GM23338 (cell line): ENCODE results near the gene EMCN. TPM values are rescaled to one million over a fixed set of nuclear protein-coding genes. Genes with fewer than 3 reads are reported as not detected.
A peak's percentile ranks its signal among the peaks of the same experiment; 100 is the strongest.

Experiments
- ATAC-seq: fragments of 200-7000 bp; cut with Tn5 transposase; 3 replicates; pipeline ENCODE4 v1.9.1; 2020
- DNase-seq: peaks from one replicate; pipeline ENCODE4 v3.0.0-alpha.2; 2015; ENCODE audit warnings: low spot score
- H2AFZ ChIP-seq: fragments of 200-600 bp; sonication (generic); 2 replicates; pipeline ENCODE4 v1.8.0; 2016; ENCODE audit warnings: antibody characterized with exemption, mild to moderate bottlenecking, moderate library complexity
- H3F3A ChIP-seq: fragments of 200-600 bp; sonication (generic); replicated peaks from 2 replicates; pipeline ENCODE4 v1.8.0; 2017; ENCODE audit warnings: antibody characterized with exemption, mixed run types, low read depth
- H3K27ac ChIP-seq: fragments of 200-600 bp; sonication (generic); 2 replicates; pipeline ENCODE4 v1.6.1; 2016; ENCODE audit warnings: low read depth
- H3K27me3 ChIP-seq: fragments of 200-600 bp; sonication (generic); 2 replicates; pipeline ENCODE4 v1.8.0; 2016; ENCODE audit warnings: mild to moderate bottlenecking, mixed run types, moderate library complexity; ENCODE audit not compliant: insufficient read depth
- H3K36me3 ChIP-seq: fragments of 200-600 bp; sonication (generic); 2 replicates; pipeline ENCODE4 v1.8.0; 2016; ENCODE audit warnings: mild to moderate bottlenecking; ENCODE audit not compliant: insufficient read depth
- H3K4me1 ChIP-seq: fragments of 200-600 bp; sonication (generic); 2 replicates; pipeline ENCODE4 v1.8.0; 2016; ENCODE audit warnings: mild to moderate bottlenecking, moderate library complexity; ENCODE audit not compliant: insufficient read depth
- H3K4me2 ChIP-seq: fragments of 200-600 bp; sonication (generic); 2 replicates; pipeline ENCODE4 v1.7.1; 2017; ENCODE audit warnings: mixed run types
- H3K4me3 ChIP-seq: fragments of 200-600 bp; sonication (generic); 2 replicates; pipeline ENCODE4 v1.6.1; 2016; ENCODE audit warnings: mixed run types
- H3K79me2 ChIP-seq: fragments of 200-600 bp; sonication (generic); replicated peaks from 2 replicates; pipeline ENCODE4 v1.8.0; 2017; ENCODE audit warnings: mild to moderate bottlenecking; ENCODE audit not compliant: insufficient read depth
- H3K9me2 ChIP-seq: fragments of 200-600 bp; sonication (generic); 2 replicates; pipeline ENCODE4 v1.8.0; 2017; ENCODE audit not compliant: insufficient read depth
- H4K20me1 ChIP-seq: fragments of 200-600 bp; sonication (generic); replicated peaks from 2 replicates; pipeline ENCODE4 v1.8.0; 2017; ENCODE audit warnings: mild to moderate bottlenecking; ENCODE audit not compliant: insufficient read depth
- H3K27ac Mint-ChIP-seq: 2 replicates; pipeline ENCODE4 v1.8.0; 2020; ENCODE audit warnings: inconsistent platforms, mild to moderate bottlenecking, moderate library complexity, mixed read lengths
- H3K27me3 Mint-ChIP-seq: 3 replicates; pipeline ENCODE4 v1.8.0; 2022; ENCODE audit warnings: low read depth, mild to moderate bottlenecking, moderate library complexity, mixed read lengths, inconsistent platforms; ENCODE audit not compliant: insufficient read depth, poor library complexity
- H3K36me3 Mint-ChIP-seq: 3 replicates; pipeline ENCODE4 v1.8.0; 2021; ENCODE audit warnings: low read depth, mild to moderate bottlenecking, inconsistent platforms, moderate library complexity, mixed read lengths
- H3K4me1 Mint-ChIP-seq: 3 replicates; pipeline ENCODE4 v1.8.0; 2020; ENCODE audit warnings: mild to moderate bottlenecking, inconsistent platforms, mixed read lengths
- H3K4me3 Mint-ChIP-seq: 3 replicates; pipeline ENCODE4 v1.8.0; 2021; ENCODE audit warnings: moderate library complexity, mild to moderate bottlenecking, inconsistent platforms, mixed read lengths
- H3K9me3 Mint-ChIP-seq: 3 replicates; pipeline ENCODE4 v1.8.0; 2020; ENCODE audit warnings: moderate library complexity, mild to moderate bottlenecking, inconsistent platforms, mixed read lengths
- CREB1 ChIP-seq: fragments of 250-450 bp; sonication (Bioruptor Pico); IDR thresholded peaks from 2 replicates; pipeline ENCODE4 v1.5.0; 2020; ENCODE audit warnings: low read depth, mild to moderate bottlenecking, moderate library complexity
- JUNB ChIP-seq: IDR thresholded peaks from one replicate; pipeline ENCODE4 v1.6.1; 2016; ENCODE audit warnings: antibody characterized with exemption; ENCODE audit not compliant: unreplicated experiment
- POLR2AphosphoS5 ChIP-seq: IDR thresholded peaks from 2 replicates; pipeline ENCODE4 v1.6.1; 2016; ENCODE audit warnings: antibody characterized with exemption, low read depth
- ZNF114 ChIP-seq: fragments of 250-450 bp; sonication (Bioruptor Pico); IDR thresholded peaks from 2 replicates; pipeline ENCODE4 v1.5.0; 2020; ENCODE audit warnings: mild to moderate bottlenecking, moderate library complexity
- ZNF462 ChIP-seq: fragments of 250-450 bp; sonication (Bioruptor Pico); IDR thresholded peaks from 2 replicates; pipeline ENCODE4 v1.5.0; 2020; ENCODE audit warnings: mild to moderate bottlenecking, moderate library complexity
- polyA plus RNA-seq: library from polyadenylated mRNA; unstranded; fragments of >200 nt; fragmentation: Nextera tagmentation; extraction: Ambion mirVana; gene quantifications from 2 replicates; pipeline ENCODE4 v1.2.1, GENCODE V29; 2016
- total RNA-seq: library from RNA; depleted of rRNA; stranded (reverse); fragments of >200 nt; shearing (Covaris generic); gene quantifications from 2 replicates; pipeline ENCODE4 v1.2.3, GENCODE V29; 2014
- TF ChIP-seq, protein P1 (sequence below): IDR thresholded peaks from one replicate; pipeline ENCODE4 v1.6.1; 2018; ENCODE audit warnings: antibody characterized with exemption; ENCODE audit not compliant: unreplicated experiment

The EMCN gene
- total and polyA plus RNA-seq, 2 experiments from 2014 or later: not detected

DNA sequence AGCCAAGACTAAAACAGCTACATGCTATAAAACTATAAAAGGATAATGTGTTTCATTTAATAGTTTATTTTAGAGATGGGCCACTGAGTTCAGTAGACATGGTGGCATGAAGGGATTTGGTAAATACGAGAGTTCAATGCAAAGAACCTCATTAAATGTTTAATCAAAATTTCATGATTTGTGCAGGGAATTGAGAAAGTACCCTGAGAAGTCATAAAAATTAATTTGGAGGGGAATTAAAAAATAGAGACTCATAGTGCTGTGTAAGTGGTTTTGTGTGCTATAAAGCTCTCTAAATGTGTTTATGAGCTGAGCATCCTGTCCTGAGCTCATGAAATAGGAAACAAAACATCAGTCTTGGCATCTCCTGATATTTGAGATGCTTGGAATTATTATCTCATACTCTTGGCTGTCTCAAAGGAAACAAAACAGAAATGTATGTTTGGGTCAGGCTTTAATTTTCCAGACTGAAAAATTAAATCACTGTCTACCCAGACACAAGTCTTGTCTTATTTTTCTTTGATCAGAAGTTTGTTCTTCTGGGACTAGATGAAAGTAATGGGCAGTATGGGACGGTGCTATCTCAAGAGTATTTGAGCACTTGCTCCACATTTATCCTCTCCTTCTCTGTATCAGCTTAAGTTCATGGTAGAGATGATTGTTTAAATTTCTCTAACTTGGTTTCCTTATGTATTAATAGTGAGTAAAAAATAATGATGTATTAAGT, 38.0 kb upstream of the EMCN start (continued):
- TF ChIP-seq ZNF462 (no peak), JUNB (no peak), POLR2AphosphoS5 (no peak)

DNA sequence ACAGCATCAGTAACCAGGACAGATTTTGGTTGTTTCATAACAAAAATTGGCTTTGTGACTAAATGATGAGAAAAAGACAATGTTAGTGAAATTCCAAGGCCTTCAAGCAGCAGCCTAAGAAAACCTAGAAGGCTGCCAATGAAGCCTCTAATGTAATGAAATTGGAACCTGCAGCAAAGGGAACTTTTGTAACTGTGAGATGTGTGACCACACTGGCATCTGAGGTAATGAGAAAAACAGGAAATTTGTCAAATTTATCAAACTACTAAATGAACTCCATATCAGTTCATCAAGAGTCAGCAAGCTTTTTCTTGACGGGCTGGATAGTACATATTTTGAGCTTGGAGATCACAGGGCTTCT, 30.4 kb upstream of the EMCN start:
- H3K4me2 ChIP-seq: 0 out of 2 replicates have a peak overlapping the region, but pooled peaks have one; percentile 4
- H3K4me1 Mint-ChIP-seq: peaks cover 16% of the 10 kb centered on the region
- TF ChIP-seq, protein P1, sequence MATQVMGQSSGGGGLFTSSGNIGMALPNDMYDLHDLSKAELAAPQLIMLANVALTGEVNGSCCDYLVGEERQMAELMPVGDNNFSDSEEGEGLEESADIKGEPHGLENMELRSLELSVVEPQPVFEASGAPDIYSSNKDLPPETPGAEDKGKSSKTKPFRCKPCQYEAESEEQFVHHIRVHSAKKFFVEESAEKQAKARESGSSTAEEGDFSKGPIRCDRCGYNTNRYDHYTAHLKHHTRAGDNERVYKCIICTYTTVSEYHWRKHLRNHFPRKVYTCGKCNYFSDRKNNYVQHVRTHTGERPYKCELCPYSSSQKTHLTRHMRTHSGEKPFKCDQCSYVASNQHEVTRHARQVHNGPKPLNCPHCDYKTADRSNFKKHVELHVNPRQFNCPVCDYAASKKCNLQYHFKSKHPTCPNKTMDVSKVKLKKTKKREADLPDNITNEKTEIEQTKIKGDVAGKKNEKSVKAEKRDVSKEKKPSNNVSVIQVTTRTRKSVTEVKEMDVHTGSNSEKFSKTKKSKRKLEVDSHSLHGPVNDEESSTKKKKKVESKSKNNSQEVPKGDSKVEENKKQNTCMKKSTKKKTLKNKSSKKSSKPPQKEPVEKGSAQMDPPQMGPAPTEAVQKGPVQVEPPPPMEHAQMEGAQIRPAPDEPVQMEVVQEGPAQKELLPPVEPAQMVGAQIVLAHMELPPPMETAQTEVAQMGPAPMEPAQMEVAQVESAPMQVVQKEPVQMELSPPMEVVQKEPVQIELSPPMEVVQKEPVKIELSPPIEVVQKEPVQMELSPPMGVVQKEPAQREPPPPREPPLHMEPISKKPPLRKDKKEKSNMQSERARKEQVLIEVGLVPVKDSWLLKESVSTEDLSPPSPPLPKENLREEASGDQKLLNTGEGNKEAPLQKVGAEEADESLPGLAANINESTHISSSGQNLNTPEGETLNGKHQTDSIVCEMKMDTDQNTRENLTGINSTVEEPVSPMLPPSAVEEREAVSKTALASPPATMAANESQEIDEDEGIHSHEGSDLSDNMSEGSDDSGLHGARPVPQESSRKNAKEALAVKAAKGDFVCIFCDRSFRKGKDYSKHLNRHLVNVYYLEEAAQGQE: no peak
- TF ChIP-seq CREB1 (CRISPR knock-in tag) (no peak), ZNF114 (CRISPR knock-in tag) (no peak)

More for the DNA sequence above, 30.4 kb upstream of the EMCN start:
- no peaks in the 10 kb centered on the region for H3F3A ChIP-seq
- Mint-ChIP-seq H3K36me3 (no peaks in the 10 kb centered on the region), H3K27me3 (no peaks in the 10 kb centered on the region), H3K4me3 (no peak overlapping the region), H3K27ac (no peak overlapping the region), H3K9me3 (no peaks in the 10 kb centered on the region)
- H3K4me1 ChIP-seq: peaks cover 12% of the 10 kb centered on the region
- H3K79me2 ChIP-seq: no peaks in the 10 kb centered on the region
- 0 out of 2 replicates have a peak overlapping the region, but pooled peaks have one; percentile 15 for H2AFZ ChIP-seq
- H3K9me2 ChIP-seq: no peaks in the 10 kb centered on the region
- no peaks in the 10 kb centered on the region for H3K36me3 ChIP-seq
- no peaks in the 10 kb centered on the region for H4K20me1 ChIP-seq
- no peak overlapping the region for H3K4me3 ChIP-seq
- ATAC-seq (no peak), DNase-seq (no peak)
- H3K27me3 ChIP-seq: no peaks in the 10 kb centered on the region
- H3K27ac ChIP-seq: no peak overlapping the region
